NCI-H2196 (cell line): ENCODE data around the gene ARHGAP44.

Experiments
- DNase-seq: peaks from one replicate; lab custom pipeline; 2025; ENCODE audit not compliant: unreplicated experiment; lab: John Stamatoyannopoulos, UW

ARHGAP44 gene

GRCh38 chr17:13017655-13018459, 228.6 kb downstream of the ARHGAP44 start, which contains the start of gene ELAC2:
Gene ELAC2 (minus strand): TSS chr17:13018027. CDS start chr17:13017947, 80 bp downstream.
- DNase-seq = peak; percentile 88

- DNase-seq = no peak
Measured at GRCh38 chr17:13024016-13024415, 234.7 kb downstream of the ARHGAP44 start.

- peak; percentile 51 for DNase-seq
Measured at GRCh38 chr17:13024526-13025257, 235.4 kb downstream of the ARHGAP44 start.

- no peak for DNase-seq
Measured at GRCh38 chr17:13025258-13025627, 235.9 kb downstream of the ARHGAP44 start.

- no peak for DNase-seq
Measured at GRCh38 chr17:13025687-13026086, 236.4 kb downstream of the ARHGAP44 start.

- no peak for DNase-seq
Measured at GRCh38 chr17:13027246-13027645, 237.9 kb downstream of the ARHGAP44 start.

- DNase-seq = no peak
Measured at GRCh38 chr17:13029340-13029739, 240.0 kb downstream of the ARHGAP44 start.

GRCh38 chr17:13030056-13030455, 240.8 kb downstream of the ARHGAP44 start:
- DNase-seq = no peak

GRCh38 chr17:13030459-13031300, 241.4 kb downstream of the ARHGAP44 start:
- peak; percentile 42 for DNase-seq

GRCh38 chr17:13031718-13032350, 242.5 kb downstream of the ARHGAP44 start:
- peak; percentile 21 for DNase-seq

- no peak for DNase-seq
Measured at GRCh38 chr17:13035420-13035819, 246.1 kb downstream of the ARHGAP44 start.

GRCh38 chr17:13036751-13037150, 247.5 kb downstream of the ARHGAP44 start:
- no peak for DNase-seq

- DNase-seq = no peak
Measured at GRCh38 chr17:13038931-13039665, 249.8 kb downstream of the ARHGAP44 start.
